BE2C (cell line): ENCODE data around the gene DYRK1B.

Experiments used
- DNase-seq: peaks from one replicate; pipeline ENCODE4 v3.0.0-alpha.2; 2020
- H3K27me3 ChIP-seq: fragments of 250-450 bp; sonication (Bioruptor Pico); 2 replicates; pipeline ENCODE4 v1.5.1; 2020; ENCODE audit warnings: mild to moderate bottlenecking
- H3K36me3 ChIP-seq: fragments of 250-450 bp; sonication (Bioruptor Pico); 2 replicates; pipeline ENCODE4 v1.5.1; 2020; ENCODE audit warnings: mild to moderate bottlenecking
- H3K4me1 ChIP-seq: fragments of 250-450 bp; sonication (Bioruptor Pico); 2 replicates; pipeline ENCODE4 v1.5.1; 2020
- H3K4me3 ChIP-seq: 2 replicates; pipeline ENCODE4 v1.5.1; 2011; ENCODE audit warnings: low read depth, low read length
- H3K9me3 ChIP-seq: fragments of 250-450 bp; sonication (Bioruptor Pico); 2 replicates; pipeline ENCODE4 v1.5.1; 2020
- CTCF ChIP-seq: IDR thresholded peaks from 2 replicates; pipeline ENCODE4 v1.5.1; 2012; ENCODE audit warnings: mild to moderate bottlenecking, low read depth, low read length

Gene DYRK1B

GRCh38 chr19:39850892-39851291 lies 16.9 kb upstream of the DYRK1B start:
- Histone ChIP-seq H3K4me3 (no peak overlapping the region), H3K9me3 (no peaks in the 10 kb centered on the region), H3K36me3 (no peaks in the 10 kb centered on the region), H3K27me3 (peaks cover 5% of the 10 kb centered on the region; the same call in 1 of the 2 replicates), H3K4me1 (0 out of 2 replicates have a peak, but pooled peaks cover 5% of the 10 kb centered on the region)
- no peak for TF ChIP-seq CTCF
- DNase-seq = no peak

GRCh38 chr19:39848392-39848791 lies 14.4 kb upstream of the DYRK1B start:
- no peak for TF ChIP-seq CTCF
- DNase-seq = no peak

GRCh38 chr19:39847525-39847924 lies 13.6 kb upstream of the DYRK1B start:
- TF ChIP-seq CTCF = no peak
- Histone ChIP-seq H3K9me3 (no peaks in the 10 kb centered on the region), H3K36me3 (peaks cover 4% of the 10 kb centered on the region; the same call in 1 of the 2 replicates), H3K4me3 (no peak overlapping the region), H3K4me1 (peaks cover 14% of the 10 kb centered on the region; the same call in 1 of the 2 replicates), H3K27me3 (no peaks in the 10 kb centered on the region)
- DNase-seq = no peak

More at GRCh38 chr19:39848392-39848791, 14.4 kb upstream of the DYRK1B start:
- H3K9me3 ChIP-seq = no peaks in the 10 kb centered on the region
- no peaks in the 10 kb centered on the region; the same call in 1 of the 2 replicates for H3K27me3 ChIP-seq
- 0 out of 2 replicates have a peak, but pooled peaks cover 4% of the 10 kb centered on the region for H3K36me3 ChIP-seq
- no peak overlapping the region for H3K4me3 ChIP-seq
- H3K4me1 ChIP-seq = peaks cover 7% of the 10 kb centered on the region; the same call in 1 of the 2 replicates

GRCh38 chr19:39846678-39847486 lies 12.9 kb upstream of the DYRK1B start:
- Histone ChIP-seq H3K27me3 (no peaks in the 10 kb centered on the region), H3K4me1 (peaks cover 14% of the 10 kb centered on the region; the same call in 1 of the 2 replicates), H3K4me3 (peak overlapping the region; percentile 95), H3K9me3 (no peaks in the 10 kb centered on the region), H3K36me3 (peaks cover 4% of the 10 kb centered on the region; the same call in 1 of the 2 replicates)
- DNase-seq = no peak
- no peak for TF ChIP-seq CTCF

GRCh38 chr19:39845933-39846677 lies 12.1 kb upstream of the DYRK1B start, which contains the start of gene FBL:
Gene FBL (minus strand): TSS chr19:39846379. CDS start chr19:39846300, 79 bp downstream.
- Histone ChIP-seq H3K4me1 (peaks cover 14% of the 10 kb centered on the region; the same call in 1 of the 2 replicates), H3K4me3 (peak within 1 kb of the TSS; percentile 95), H3K27me3 (no peaks in the 10 kb centered on the region), H3K36me3 (peaks cover 5% of the 10 kb centered on the region), H3K9me3 (no peaks in the 10 kb centered on the region)
- peak; percentile 98 for DNase-seq
- no peak for TF ChIP-seq CTCF

- peak; percentile 40 for DNase-seq
These were observed 11.6 kb upstream of the DYRK1B start for GRCh38 chr19:39845584-39845932.

More at GRCh38 chr19:39845584-39845932, 11.6 kb upstream of the DYRK1B start:
- Histone ChIP-seq H3K9me3 (no peaks in the 10 kb centered on the region), H3K27me3 (no peaks in the 10 kb centered on the region), H3K4me3 (peak overlapping the region; percentile 95), H3K36me3 (peaks cover 10% of the 10 kb centered on the region), H3K4me1 (peaks cover 14% of the 10 kb centered on the region; the same call in 1 of the 2 replicates)
- TF ChIP-seq CTCF = no peak
